Left ventricle myocardium inferior (tissue), 1 donor: ENCODE data around the gene DRD3. TPM values are rescaled to one million over a fixed set of nuclear protein-coding genes. Genes with fewer than 3 reads are reported as not detected.

Experiments used
- DNase-seq: peaks from one replicate; pipeline ENCODE4 v3.0.0-alpha.2; 2020
- H3K27ac ChIP-seq: fragments of 200-600 bp; replicated peaks from 2 replicates; pipeline ENCODE4 v1.8.0; 2021
- H3K27me3 ChIP-seq: fragments of 200-600 bp; 2 replicates; pipeline ENCODE4 v1.8.0; 2021; ENCODE audit warnings: low read depth
- H3K36me3 ChIP-seq: fragments of 200-600 bp; 2 replicates; pipeline ENCODE4 v1.8.0; 2021
- H3K4me1 ChIP-seq: fragments of 200-600 bp; 2 replicates; pipeline ENCODE4 v1.8.0; 2021
- H3K4me3 ChIP-seq: fragments of 200-600 bp; 2 replicates; pipeline ENCODE4 v1.8.0; 2021; ENCODE audit warnings: mild to moderate bottlenecking, moderate library complexity
- H3K9me3 ChIP-seq: fragments of 200-600 bp; replicated peaks from 2 replicates; pipeline ENCODE4 v1.8.0; 2021
- CTCF ChIP-seq: fragments of 200-600 bp; IDR thresholded peaks from 2 replicates; pipeline ENCODE4 v1.8.0; 2021; ENCODE audit warnings: antibody characterized with exemption, mild to moderate bottlenecking, borderline replicate concordance
- intact Hi-C: fragments of 100-400 bp; cut with micrococcal nuclease; formaldehyde crosslinking; loops from one replicate; pipeline ENCODE4 v1.11.0; 2022
- total RNA-seq: library from RNA; stranded (reverse); fragmentation: NEBNext Ultra II Directional; extraction: Animal tissue kit (Norgen Biotek cat#: 25700); gene quantifications from one replicate; pipeline ENCODE4 v1.2.1, GENCODE V29; 2021
- donor health status: DM: no; HTN: yes; CAD: no; lungs with severe emphysema.

DRD3 gene
- total RNA-seq, 1 donor from 2014 or later, result not detected

DNA sequence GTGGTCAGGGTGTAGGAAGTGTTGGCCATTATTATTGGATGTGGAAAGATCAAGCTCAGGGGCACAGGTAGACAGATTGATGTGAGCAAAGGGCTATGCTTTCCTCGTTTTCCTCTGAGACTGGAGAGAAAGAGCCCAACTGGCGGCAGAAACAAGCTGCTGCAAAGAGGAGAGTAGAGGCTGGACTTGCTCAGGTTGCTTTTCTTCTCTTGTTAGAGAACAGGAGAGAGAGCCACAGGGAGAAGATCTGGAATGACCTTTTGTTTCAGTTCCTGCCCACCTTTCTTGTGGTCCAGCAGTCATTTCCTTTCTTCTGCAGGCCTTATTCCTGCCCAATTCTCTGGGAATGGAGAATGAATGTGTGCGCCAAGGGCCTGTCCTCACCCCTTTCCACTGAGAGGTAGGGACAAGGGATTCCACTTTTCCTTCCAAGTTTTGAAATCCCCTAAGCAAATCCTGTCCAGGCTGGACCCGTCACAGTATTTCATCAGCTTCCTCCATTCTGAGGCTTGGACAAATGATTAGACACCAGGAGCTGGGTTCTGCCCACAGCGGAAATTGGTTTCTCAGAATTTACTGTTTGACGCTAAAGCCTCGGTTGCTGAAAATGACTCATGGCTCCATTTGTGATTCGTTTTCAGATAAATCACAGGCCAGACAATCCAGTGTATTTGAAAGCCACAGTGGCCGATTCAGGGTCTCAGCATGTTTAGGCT, 42.5 kb upstream of the DRD3 start:
- TF ChIP-seq CTCF, result no peak
- intact Hi-C loops, result no loop called here
- no peak overlapping the region for H3K4me3 ChIP-seq
- peak; percentile 43 for DNase-seq
- peaks cover 20% of the 10 kb centered on the region for H3K9me3 ChIP-seq
- H3K36me3 ChIP-seq, result no peaks in the 10 kb centered on the region
- H3K27ac ChIP-seq, result no peak overlapping the region
- H3K27me3 ChIP-seq, result peaks cover 28% of the 10 kb centered on the region
- H3K4me1 ChIP-seq, result no peaks in the 10 kb centered on the region

- intact Hi-C loops, result no loop called here
- peaks cover 44% of the 10 kb centered on the region for H3K27me3 ChIP-seq
- peaks cover 8% of the 10 kb centered on the region for H3K9me3 ChIP-seq
- H3K36me3 ChIP-seq, result no peaks in the 10 kb centered on the region
- no peak for DNase-seq
- H3K4me1 ChIP-seq, result no peaks in the 10 kb centered on the region
- H3K27ac ChIP-seq, result no peak overlapping the region
- TF ChIP-seq CTCF, result no peak
- no peak overlapping the region for H3K4me3 ChIP-seq
These were observed 40.9 kb upstream of the DRD3 start for GRCh38 chr3:114219741-114220140.

GRCh38 chr3:114218578-114219185, 39.8 kb upstream of the DRD3 start:
- Histone ChIP-seq H3K36me3 (no peaks in the 10 kb centered on the region), H3K4me3 (no peak overlapping the region), H3K9me3 (no peaks in the 10 kb centered on the region), H3K27me3 (peaks cover 55% of the 10 kb centered on the region), H3K4me1 (peaks cover 8% of the 10 kb centered on the region), H3K27ac (no peak overlapping the region)
- intact Hi-C loops, result no loop called here
- DNase-seq, result no peak
- TF ChIP-seq CTCF, result no peak

- no peak for DNase-seq
- TF ChIP-seq CTCF, result no peak
- Histone ChIP-seq H3K36me3 (no peaks in the 10 kb centered on the region), H3K4me3 (no peak overlapping the region), H3K4me1 (peaks cover 15% of the 10 kb centered on the region), H3K27me3 (peaks cover 61% of the 10 kb centered on the region), H3K27ac (no peak overlapping the region), H3K9me3 (no peaks in the 10 kb centered on the region)
- intact Hi-C loops, result no loop called here
These were observed 39.2 kb upstream of the DRD3 start for GRCh38 chr3:114218006-114218405.

GRCh38 chr3:114217266-114217665, 38.4 kb upstream of the DRD3 start:
- no peak overlapping the region for H3K4me3 ChIP-seq
- intact Hi-C loops, result no loop called here
- peaks cover 69% of the 10 kb centered on the region for H3K27me3 ChIP-seq
- H3K27ac ChIP-seq, result no peak overlapping the region
- peaks cover 16% of the 10 kb centered on the region for H3K4me1 ChIP-seq
- no peak for DNase-seq
- no peak for TF ChIP-seq CTCF
- H3K36me3 ChIP-seq, result no peaks in the 10 kb centered on the region
- no peaks in the 10 kb centered on the region for H3K9me3 ChIP-seq
